Measurements from ENCODE around the gene MYO1E.

Gene MYO1E

DNA sequence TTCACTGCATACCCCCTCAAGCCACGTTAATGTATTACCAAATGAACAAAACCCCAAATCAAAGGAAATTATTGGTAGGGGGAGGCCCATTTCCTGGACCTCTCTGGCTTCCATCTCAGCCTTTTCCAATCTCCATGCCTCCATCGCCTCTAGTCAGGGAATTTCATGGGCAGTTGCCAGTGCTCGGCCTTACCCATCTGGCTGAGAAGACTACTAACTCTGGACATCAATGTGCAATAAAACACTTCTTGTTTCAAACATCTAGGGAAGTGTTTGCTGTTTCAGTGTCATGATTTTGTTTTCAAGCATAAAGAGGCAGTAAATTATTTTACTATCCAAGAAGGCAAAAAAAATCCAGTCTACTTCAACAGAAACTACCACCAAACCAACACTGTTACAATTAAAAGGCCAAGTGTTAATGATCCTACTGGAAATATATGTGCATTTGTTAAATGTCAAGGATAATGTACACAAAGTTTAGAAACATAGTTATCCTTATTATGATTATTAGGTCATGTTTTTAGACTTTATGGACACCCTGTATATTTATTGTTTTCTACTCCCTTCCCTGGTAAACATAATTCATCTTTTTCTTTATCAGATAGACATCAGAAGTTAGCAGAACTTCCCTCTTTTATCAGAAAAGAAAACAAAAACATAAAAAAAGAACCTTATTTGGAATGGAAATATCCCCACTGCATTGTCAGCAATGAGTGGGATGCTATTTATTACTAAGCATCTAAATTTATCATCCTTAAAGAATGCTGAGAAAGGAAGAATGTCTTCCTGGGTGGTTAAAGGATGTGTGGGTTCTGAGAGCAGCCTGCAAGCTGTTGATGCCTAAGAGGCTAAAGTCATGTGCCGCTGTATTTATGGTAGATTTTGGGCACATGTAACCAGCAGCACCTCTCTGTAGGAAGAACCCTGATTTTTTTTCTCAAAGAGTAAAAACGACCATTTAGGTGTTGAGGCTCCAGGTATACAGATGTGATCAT, 150.9 kb downstream of the MYO1E start:
- DNase-seq = no peak

DNA sequence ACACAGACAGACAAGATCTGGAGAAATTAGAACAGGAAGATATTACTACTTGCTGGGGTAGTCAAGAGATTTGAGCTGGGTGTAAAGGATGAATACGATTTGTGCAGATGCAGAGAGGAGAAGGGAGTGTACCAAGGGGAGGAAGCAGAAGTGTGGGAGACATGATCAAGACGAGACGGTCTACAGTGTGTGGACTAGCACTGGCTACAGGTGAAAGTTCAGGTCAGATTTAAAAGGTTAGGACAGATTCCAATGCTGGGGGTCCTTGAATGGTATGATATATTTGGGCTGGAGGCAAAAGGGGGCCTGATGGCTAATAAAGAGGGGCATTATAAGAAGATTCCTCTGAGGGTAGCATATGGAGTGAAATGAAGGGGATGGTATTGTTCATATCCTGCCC, 154.0 kb downstream of the MYO1E start:
- no peak for DNase-seq

DNA sequence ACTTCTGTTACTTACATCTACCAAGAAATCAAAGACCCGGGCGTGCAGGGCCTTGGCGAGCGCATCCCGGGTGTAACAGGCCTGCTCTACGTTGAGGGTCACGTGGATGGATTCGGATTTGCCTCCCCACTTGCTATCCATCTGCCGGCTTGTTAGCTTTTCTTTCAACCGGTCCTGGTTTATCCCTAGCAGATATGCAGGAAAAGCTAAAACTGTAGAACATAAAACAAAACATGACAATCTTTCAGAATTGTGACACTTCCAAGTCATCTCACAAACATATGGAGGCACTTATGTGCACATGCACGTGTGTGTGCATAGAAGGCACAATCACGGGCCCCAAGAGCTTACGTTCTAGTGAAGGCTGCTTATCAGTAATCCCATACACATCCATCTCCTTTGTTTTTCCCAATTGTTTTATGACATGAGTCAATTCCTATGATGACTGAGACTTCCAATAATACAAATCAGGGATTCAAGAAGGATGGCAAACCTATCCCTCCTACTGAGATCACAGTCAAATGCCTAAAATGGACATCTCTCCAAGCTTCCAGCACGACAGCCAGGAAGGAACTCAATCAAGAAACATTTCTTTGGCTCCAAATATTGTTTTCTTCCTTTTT, 154.7 kb downstream of the MYO1E start:
- DNase-seq = no peak

DNA sequence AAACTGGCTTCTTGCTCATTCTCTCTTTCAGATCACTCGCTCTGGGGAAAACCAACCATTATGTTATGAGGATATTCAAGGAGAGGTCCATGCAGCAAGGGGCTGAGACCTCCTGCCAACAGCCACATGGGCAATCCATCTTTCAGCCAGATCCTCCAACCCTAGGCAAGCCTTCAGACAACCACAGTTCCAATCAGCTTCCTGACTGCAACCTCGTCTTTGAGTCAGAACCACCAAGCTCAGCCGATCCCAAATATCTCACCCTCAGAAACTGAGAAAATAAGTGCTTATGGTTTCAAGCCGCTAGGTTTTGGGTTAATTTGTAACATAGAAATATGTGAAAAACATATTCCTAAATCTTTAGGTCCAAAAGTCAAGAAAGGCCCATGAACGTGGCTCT, 155.8 kb downstream of the MYO1E start:
- DNase-seq = no peak

DNA sequence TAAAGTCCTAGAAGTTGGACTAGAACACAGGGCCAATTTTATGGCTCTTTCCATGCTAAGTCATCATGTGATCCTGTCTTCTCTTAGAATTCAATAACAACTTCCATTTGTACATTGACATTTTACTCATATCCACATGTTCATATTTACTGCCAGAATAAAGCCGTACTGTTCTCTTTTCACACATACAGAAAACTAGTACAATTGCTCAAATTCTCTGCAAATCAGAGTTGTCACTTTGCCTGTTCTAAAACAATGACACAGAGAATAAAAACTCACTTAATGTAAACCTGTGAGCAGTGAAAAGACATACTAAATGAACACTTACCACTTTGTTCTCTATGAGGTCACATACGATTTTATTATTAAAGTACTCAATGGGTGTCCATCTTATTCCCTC, 162.5 kb downstream of the MYO1E start:
- no peak for DNase-seq

DNA sequence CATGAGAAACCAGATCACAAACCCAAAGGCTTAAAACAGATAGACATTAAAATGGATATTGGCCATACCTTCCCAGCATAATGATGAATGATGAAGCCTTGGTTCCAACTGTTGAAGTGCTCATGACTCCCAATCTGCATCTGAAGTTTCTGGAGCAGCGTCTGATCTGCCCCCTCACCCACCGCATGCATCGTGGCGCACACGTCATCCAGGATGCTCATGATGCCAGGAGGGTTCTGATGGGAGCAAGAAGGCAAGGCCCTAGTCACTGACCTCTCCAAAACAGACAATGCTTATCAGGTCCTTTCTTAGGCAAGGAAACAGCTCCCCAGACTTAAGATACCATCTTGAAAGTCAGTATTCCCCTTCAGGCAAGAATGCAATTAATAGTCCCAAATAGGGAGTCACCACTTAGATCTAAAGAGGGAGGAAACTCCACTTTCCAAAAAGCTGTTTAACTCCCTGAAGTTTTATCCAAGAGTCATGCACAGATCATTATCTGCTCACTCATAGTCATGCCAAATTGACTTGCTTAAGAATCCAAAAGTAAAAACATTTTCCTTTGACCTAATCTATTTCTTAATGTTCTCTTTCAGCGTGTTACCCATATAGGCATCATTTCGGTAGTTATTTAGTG, 163.9 kb downstream of the MYO1E start:
- DNase-seq = no peak

DNA sequence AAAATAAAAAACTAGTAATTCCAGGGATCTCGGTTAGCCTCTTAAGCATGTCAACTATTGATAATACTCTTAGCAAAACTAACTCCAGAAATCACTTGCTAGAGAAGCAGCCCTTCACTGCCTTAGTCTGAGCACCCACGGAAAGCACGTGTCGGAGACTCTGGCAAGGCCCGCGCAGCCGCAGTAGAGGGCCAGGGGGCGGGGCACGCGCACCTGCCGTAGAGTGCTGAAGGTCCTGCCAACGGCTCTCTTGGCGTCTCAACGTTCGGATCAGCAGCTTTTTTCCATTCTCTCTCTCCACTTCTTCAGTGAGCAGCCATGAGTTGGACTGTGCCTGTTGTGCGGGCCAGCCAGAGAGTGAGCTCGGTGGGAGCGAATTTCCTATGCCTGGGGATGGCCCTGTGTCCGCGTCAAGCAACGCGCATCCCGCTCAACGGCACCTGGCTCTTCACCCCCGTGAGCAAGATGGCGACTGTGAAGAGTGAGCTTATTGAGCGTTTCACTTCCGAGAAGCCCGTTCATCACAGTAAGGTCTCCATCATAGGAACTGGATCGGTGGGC, 166.0 kb downstream of the MYO1E start, which contains the start of gene LDHAL6B:
LDHAL6B (plus strand) TSS at position 221 of the 561 bp plus-strand sequence; CDS start at position 319, 98 bp downstream.
- no peak for DNase-seq

DNA sequence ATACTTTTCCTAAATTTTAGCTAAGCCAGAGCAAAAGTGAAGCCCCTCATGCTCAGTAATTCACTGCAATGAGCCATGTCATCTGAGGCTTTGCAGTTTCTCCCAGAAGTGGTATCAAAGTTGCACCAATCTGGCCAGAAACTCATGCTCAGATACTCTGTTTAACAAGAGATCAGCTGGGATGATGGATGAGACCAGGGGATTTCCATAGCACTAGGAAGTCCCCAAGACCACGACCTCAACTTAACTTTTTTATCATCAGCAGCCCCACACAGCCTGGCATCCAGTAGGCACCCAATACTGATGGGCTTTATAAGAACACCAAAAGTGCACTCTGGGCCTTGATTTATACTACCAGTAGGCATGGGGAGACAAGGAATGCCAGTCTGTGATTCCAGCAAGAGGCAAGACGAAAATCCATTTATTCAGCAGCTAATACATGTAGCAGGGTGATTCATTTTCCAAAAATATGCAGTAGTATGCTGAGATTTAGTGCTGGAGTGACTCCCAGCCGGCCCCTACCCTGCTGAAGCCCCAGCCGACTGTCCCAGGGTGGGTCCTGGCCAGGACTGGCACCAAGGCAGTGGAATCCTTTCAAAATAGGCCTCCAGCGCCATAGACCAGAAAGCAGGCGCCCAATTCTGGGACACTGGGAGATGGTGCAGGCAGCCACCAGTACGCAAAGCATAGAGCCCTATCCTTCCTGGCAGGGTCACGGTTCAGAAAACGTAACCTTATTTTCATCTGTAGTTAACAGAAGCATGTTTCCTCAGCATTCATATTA, 166.6 kb downstream of the MYO1E start:
- DNase-seq = no peak

DNA sequence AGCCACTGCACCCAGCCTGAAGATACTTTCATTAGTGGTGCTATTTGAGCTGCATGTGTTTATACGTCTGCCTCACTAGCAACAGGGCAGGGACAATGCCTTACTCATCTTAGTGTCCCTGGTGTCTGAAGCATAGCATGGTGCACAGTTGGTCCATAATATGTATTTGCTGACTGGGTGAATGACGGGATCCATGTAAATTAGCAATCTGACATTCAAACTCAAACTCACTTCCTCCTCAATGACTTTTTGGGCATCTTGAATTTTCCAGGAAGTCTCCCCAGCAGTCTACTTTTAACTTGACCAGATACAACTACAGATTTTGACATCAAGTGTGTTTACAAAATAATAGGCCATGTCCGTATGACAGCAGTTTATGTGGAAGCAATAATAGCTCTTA, 169.0 kb downstream of the MYO1E start:
- DNase-seq = no peak

DNA sequence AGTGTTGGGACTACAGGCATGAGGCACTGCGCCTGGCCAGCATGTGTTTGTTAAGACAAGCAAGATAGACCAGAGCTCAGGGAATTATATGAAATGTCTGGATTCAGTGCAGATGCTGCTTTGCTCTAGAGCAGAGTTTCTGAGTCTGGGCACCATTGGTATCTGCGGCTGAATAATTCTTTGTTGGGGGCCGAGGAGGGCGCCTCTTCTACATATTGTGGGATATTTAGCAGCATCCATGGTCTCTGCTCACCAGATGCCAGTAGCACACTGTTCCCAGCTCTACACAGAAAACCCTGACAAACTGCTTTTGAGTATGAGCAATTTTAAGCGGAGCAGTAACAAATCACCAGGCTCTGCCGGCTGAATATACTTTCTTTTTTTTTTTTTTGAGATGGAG, 169.7 kb downstream of the MYO1E start:
- DNase-seq = no peak

DNA sequence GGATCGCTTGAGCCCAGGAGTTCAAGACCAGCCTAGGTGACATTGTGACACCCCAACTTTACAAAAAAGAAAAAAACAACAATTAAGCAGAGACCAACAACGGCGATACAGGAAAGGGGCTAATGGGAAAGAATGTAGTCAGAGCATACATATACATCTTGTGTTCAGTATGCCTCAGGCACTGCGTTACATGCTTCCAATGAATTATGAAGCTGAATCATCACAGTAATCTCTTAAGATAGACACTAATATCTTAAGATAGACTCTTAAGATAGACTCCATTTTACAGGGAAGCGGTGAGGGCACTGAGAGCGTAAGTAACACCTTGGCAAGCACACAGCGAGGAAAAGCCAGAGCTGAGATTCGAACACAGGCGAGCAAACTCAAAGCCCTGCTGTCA, 172.1 kb downstream of the MYO1E start:
- no peak for DNase-seq

DNA sequence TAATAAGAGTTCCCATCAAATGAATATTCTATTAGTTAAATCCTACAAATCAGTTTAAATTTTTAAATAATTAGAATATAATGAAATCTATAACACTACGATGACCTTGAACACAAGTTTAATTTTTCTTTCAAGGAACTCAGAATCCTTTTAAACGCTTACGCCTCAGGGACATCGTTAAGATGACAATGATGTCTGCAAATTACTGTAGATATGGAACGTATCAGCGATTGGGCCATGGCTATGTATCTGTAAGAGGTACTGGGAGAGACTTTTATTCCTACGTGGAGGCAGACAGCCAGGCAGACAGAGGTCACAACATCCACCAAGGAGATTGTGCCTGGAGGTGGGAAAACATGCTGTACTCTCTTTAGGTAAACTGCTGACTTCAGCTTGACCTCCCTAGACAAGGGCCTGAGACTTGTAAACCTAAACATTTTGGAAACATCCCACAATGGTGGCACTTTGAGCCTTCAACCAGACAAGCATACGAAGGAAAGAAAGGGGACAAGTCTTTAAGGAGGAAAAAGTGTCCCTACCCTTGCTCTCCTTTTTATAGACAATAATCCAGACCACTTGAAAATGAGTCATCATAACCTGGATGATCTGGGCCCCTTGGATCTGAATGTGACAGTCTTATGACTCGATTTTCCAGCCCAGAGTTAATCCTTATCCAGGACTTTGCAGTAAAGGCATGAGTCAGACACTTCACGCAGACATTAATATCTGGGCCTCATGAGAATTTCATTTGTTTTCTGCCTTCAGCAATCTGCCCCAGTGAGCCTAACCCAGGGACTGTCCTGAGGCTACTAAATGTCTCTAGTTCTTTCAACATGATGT, 172.8 kb downstream of the MYO1E start:
- DNase-seq = no peak

DNA sequence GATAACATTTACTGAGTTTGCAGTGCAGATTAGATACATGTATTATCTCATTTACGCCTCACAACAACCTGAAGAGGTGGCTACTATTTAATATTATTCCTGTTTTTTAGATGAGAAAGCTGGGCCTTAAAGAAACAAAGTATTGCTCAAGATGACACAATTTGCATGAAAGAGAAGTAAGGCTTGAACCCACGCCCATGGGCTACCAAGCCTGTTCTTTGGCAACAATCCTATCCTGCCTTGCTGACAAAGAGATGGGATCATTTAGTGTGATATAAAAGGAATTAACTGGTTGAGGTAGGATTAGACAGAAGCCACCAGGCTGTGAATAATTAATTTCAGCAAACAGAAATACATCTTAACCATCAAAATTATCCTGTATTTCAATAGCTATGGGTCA, 175.2 kb downstream of the MYO1E start:
- no peak for DNase-seq

DNA sequence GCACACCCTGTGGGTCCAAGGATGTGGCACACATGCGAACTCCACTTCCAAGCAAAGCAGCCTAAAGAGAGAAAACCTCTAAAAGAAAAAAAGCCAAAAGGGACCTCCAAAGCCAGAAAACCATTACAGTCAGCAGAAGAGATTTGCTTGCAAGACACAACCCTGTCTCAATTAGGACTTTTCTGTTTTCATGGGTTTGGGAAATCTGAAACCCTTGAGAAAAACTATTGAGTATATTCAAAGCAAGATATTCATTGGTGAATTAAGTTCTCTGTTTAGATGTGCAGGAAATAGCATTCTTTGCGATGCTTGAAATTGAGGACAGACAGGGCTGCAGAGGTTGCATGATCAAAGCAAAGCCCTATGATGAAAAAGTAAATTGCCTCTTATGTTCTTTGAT, 176.3 kb downstream of the MYO1E start:
- DNase-seq = no peak

DNA sequence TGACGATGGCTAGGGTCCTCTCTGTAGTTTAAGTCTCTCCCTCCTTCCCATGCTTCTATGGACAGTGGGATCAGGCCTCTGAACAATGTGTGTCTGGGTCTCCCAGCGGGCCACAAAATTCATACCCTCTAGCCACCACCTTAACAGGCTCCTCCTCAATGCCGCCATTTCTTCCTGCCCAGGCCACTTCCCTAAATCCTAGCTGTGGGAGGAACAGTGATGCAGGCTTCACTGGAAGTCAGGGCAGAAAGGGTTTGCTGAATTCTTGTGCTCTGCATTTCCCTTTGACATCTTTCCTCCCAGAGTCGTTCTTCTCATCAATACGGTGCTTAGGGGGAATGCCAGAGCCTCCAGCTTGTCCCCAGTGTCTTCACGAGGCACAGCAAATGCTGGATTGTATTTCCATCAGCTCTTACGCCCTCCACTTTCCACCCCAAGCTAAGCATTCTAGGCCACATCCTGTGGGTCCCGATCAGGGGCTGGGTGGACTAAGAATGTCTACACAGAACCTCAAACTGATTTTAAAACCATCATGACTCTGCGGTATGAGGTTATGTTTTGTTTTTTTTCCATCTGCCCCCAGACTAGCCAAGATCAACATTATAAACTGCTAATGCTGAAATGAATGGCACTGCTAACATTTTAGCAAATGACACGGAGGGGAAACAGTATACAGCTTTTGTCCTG, 177.9 kb downstream of the MYO1E start:
- no peak for DNase-seq

DNA sequence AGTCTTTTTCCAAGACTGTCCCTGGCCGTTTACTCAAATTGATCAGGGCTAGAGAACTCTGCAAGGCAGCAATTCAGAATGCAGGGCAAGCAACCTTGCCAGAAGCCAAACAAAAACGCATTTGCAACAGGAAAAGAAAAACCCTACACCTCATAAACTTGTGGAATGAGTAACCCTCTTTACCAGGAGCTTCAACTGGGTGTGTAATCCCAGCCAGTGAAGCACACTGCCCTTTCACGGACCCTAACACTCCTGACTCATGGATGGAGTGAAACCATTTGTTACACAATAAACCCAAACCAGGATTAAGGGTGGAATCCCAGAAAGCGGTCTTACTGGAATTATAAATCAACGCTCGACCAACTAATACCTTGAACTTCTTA, 180.8 kb downstream of the MYO1E start:
- no peak for DNase-seq

DNA sequence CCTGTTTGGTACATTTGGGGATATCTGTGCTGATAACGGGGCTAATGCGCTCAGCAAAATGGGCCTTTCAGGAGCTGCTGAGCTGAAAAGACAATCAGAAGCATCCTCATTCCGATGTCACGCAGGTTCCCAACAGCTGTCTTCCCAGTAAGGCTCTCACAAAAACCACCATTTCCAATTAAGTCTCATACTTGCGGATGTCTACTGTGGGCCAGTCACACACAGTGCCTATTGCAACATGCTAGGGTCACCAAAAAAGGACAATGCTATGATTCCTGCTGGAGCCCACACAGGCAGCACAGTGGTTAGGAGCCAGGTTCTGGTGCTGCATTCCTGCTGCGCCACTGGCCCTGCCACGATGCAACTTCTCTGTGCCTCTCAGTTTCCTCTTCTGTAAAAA, 182.4 kb downstream of the MYO1E start:
- no peak for DNase-seq

DNA sequence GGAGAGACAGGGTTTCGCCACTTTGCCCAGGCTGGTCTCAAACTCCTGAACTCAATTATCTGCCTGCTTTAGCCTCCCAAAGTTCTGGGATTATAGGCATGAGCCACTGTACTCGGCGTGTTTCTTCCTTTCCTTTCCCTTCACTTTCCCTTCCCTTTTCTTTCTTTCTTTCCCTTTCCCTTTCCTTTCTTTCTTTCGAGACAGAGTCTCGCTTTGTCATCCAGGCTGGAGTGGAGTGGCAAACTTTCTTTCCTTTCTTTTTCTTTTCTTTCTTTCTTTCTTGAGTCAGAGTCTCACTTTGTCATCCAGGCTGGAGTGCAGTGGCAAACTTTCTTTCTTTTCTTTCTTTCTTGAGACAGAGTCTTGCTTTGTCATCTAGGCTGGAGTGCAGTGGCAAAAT, 183.4 kb downstream of the MYO1E start:
- DNase-seq = no peak

DNA sequence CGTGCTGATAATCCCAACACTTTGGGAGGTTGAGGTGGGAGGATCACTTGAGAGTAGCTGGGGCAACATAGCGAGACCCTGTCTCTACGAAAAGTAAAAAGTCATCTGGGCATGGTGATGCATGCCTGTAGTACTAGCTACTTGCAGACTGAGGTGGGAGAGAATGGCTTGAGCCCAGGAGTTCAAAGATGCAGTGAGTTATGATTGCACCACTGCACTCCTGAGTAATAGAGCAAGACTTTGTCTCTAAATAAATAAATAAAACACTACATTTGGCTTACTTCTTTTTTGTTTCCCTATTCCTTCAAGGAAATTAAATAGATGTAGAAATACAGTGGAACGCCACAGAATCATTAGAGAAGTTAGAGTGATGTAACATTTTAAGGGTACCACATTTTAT, 186.2 kb downstream of the MYO1E start:
- DNase-seq = no peak

DNA sequence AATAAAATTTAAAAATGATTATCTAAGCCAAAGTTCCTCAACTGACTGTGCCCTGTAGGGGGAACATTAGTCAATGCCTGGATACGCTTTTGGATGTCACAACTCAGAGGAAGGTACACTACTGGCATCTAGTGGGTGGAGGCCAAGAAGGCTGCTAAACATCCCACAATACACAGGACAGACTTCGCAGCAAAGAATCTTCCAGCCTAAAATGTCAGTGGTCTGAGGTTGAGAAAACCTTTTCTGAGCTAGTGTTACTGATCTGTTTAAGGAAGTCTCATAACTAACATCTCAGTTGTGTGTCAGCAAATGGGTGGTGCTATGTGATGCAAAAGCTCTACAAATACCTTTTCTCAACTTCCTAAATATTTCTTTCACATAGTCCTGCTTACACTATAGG, 186.9 kb downstream of the MYO1E start:
- DNase-seq = no peak

DNA sequence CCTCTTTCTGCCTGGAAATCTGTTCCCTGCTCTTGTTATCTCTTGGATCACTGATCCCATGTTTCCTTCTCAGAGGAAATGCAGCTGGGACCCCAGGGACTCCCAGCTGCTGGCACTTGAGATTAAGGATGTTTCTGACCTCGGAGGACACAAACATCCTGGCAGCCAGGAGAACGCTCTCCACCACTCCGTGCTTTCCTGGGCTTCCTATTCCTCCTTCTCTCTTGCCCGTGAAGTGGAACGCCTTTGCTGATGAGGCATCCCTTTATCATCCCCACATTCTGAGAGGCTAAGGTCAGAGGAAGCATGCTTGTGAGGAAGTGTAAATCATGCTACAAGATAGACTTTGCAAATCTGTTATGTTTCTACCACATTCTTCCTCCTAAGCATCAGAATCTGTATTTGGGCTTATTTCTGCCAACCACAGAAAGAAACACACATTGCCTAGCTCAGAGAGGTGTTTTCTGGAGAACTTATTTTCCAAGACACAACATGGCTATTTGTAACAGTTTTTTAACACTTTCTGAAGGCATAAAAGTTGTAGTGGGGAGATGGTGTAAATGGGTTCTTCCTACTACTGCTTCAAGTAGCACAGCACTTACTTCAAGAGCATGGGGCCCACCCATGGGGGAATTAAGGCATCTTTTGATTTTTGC, 191.6 kb downstream of the MYO1E start:
- DNase-seq = no peak
